Neural cell (in vitro differentiated cells): ENCODE data around the gene ZFPM1. TPM values are rescaled to one million over a fixed set of nuclear protein-coding genes. Genes with fewer than 3 reads are reported as not detected.

Experiments used
- H2AFZ ChIP-seq: fragments of 200-600, 300-800 bp; sonication (generic), shearing (Covaris generic); 2 replicates; pipeline ENCODE4 v1.6.0; 2014; ENCODE audit warnings: low read depth, mild to moderate bottlenecking, antibody characterized with exemption, low read length, moderate library complexity
- H3F3A ChIP-seq: fragments of 200-600 bp; shearing (Covaris generic); 2 replicates; pipeline ENCODE4 v1.6.1; 2016; ENCODE audit warnings: mild to moderate bottlenecking, moderate library complexity, mixed read lengths, antibody characterized with exemption, low read length; ENCODE audit not compliant: insufficient read depth, poor library complexity, severe bottlenecking
- H3K27ac ChIP-seq: fragments of 200-600, 300-800 bp; sonication (generic), shearing (Covaris generic); 2 replicates; pipeline ENCODE4 v1.5.1; 2014; ENCODE audit warnings: mild to moderate bottlenecking, low read length, moderate library complexity
- H3K27me3 ChIP-seq: fragments of 300-800, 200-600 bp; sonication (generic), shearing (Covaris generic); 2 replicates; pipeline ENCODE4 v1.6.0; 2014; ENCODE audit warnings: mild to moderate bottlenecking, low read depth, low read length, moderate library complexity; ENCODE audit not compliant: insufficient read depth
- H3K36me3 ChIP-seq: fragments of 300-800, 200-600 bp; sonication (generic), shearing (Covaris generic); 2 replicates; pipeline ENCODE4 v1.5.1; 2014; ENCODE audit warnings: mild to moderate bottlenecking, antibody characterized with exemption, low read length, moderate library complexity; ENCODE audit not compliant: insufficient read depth
- H3K4me2 ChIP-seq: fragments of 300-800, 200-600 bp; sonication (generic), shearing (Covaris generic); 2 replicates; pipeline ENCODE4 v1.6.0; 2014; ENCODE audit warnings: mild to moderate bottlenecking, low read length
- H3K4me3 ChIP-seq: fragments of 300-800, 200-600 bp; sonication (generic), shearing (Covaris generic); 2 replicates; pipeline ENCODE4 v1.5.1; 2014; ENCODE audit warnings: mild to moderate bottlenecking, low read length, moderate library complexity
- H3K79me2 ChIP-seq: fragments of 200-600 bp; shearing (Covaris generic); replicated peaks from 2 replicates; pipeline ENCODE4 v1.6.0; 2014; ENCODE audit warnings: mild to moderate bottlenecking, low read length, moderate library complexity; ENCODE audit not compliant: insufficient read depth
- H3K9ac ChIP-seq: fragments of 300-800, 200-600 bp; sonication (generic), shearing (Covaris generic); 2 replicates; pipeline ENCODE4 v1.6.1; 2016; ENCODE audit warnings: mild to moderate bottlenecking, low read length, mixed read lengths
- H3K9me2 ChIP-seq: fragments of 200-600 bp; shearing (Covaris generic); 2 replicates; pipeline ENCODE4 v1.6.1; 2016; ENCODE audit warnings: mild to moderate bottlenecking, low read length, mixed read lengths; ENCODE audit not compliant: insufficient read depth
- H3K9me3 ChIP-seq: fragments of 200-600, 300-800 bp; sonication (generic), shearing (Covaris generic); 2 replicates; pipeline ENCODE4 v1.6.1; 2016; ENCODE audit warnings: mild to moderate bottlenecking, mixed run types, low read length, moderate library complexity, mixed read lengths
- H4K20me1 ChIP-seq: fragments of 200-600 bp; shearing (Covaris generic); 2 replicates; pipeline ENCODE4 v1.6.1; 2016; ENCODE audit warnings: mild to moderate bottlenecking, mixed run types; ENCODE audit not compliant: insufficient read depth
- CTCF ChIP-seq: fragments of 450-650 bp; IDR thresholded peaks from 2 replicates; pipeline ENCODE4 v1.5.1; 2014; ENCODE audit warnings: antibody characterized with exemption, mild to moderate bottlenecking, moderate library complexity; ENCODE audit not compliant: poor library complexity, severe bottlenecking
- EP300 ChIP-seq: fragments of 450-650 bp; conservative IDR thresholded peaks from 2 replicates; pipeline ENCODE4 v1.6.1; 2014; ENCODE audit warnings: antibody characterized with exemption, mild to moderate bottlenecking, moderate library complexity; ENCODE audit not compliant: poor library complexity, severe bottlenecking
- EZH2 ChIP-seq: fragments of 200-600, 300-800 bp; shearing (Covaris generic), sonication (generic); IDR thresholded peaks from 2 replicates; pipeline ENCODE4 v1.6.1; 2014; ENCODE audit warnings: antibody characterized with exemption, low read length, borderline replicate concordance, mild to moderate bottlenecking; ENCODE audit not compliant: insufficient read depth, poor library complexity, severe bottlenecking
- MXI1 ChIP-seq: fragments of 450-650 bp; conservative IDR thresholded peaks from 2 replicates; pipeline ENCODE4 v1.6.1; 2014; ENCODE audit warnings: antibody characterized with exemption, mild to moderate bottlenecking; ENCODE audit not compliant: poor library complexity, severe bottlenecking
- POLR2AphosphoS5 ChIP-seq: IDR thresholded peaks from 2 replicates; pipeline ENCODE4 v1.6.1; 2012
- RAD21 ChIP-seq: fragments of 450-650 bp; conservative IDR thresholded peaks from 2 replicates; pipeline ENCODE4 v1.6.1; 2014; ENCODE audit warnings: antibody characterized with exemption, mild to moderate bottlenecking, moderate library complexity
- REST ChIP-seq: IDR thresholded peaks from 2 replicates; pipeline ENCODE4 v1.6.1; 2012; ENCODE audit warnings: borderline replicate concordance
- SMC3 ChIP-seq: fragments of 450-650 bp; conservative IDR thresholded peaks from 2 replicates; pipeline ENCODE4 v1.6.1; 2014; ENCODE audit warnings: antibody characterized with exemption, mild to moderate bottlenecking, moderate library complexity; ENCODE audit not compliant: poor library complexity
- TAF1 ChIP-seq: IDR thresholded peaks from 2 replicates; pipeline ENCODE4 v1.6.1; 2012; ENCODE audit warnings: low read depth
- polyA plus RNA-seq: library from polyadenylated mRNA; depleted of rRNA; stranded (reverse); fragments of >200 nt; gene quantifications from 2 replicates; pipeline ENCODE4 v1.2.3, GENCODE V29; 2014

Gene ZFPM1
- polyA plus RNA-seq, 1 donor from 2014 or later: 0.41 TPM

GRCh38 chr16:88452482-88453216 is 431 bp upstream of the ZFPM1 start:
- Histone ChIP-seq H3K27ac (no peak overlapping the region), H3K27me3 (peaks cover 22% of the 10 kb centered on the region), H3K9me3 (no peaks in the 10 kb centered on the region), H2AFZ (peak overlapping the region; percentile 30), H3K4me2 (no peak overlapping the region), H3K9me2 (no peaks in the 10 kb centered on the region), H4K20me1 (no peaks in the 10 kb centered on the region), H3F3A (no peaks in the 10 kb centered on the region), H3K36me3 (no peaks in the 10 kb centered on the region), H3K9ac (peak overlapping the region; percentile 48), H3K79me2 (no peaks in the 10 kb centered on the region), H3K4me3 (peak overlapping the region; percentile 66)
- TF ChIP-seq EZH2 (no peak), SMC3 (no peak), POLR2AphosphoS5 (peak; percentile 5), CTCF (no peak), MXI1 (peak; percentile 49)

GRCh38 chr16:88453611-88454522 is 787 bp downstream of the ZFPM1 start:
- Histone ChIP-seq H3F3A (no peaks in the 10 kb centered on the region), H3K9me3 (no peaks in the 10 kb centered on the region), H3K79me2 (no peaks in the 10 kb centered on the region), H3K9me2 (no peaks in the 10 kb centered on the region), H2AFZ (no peak overlapping the region), H3K4me2 (no peak overlapping the region), H3K4me3 (peak overlapping the region; percentile 67), H3K27me3 (peaks cover 22% of the 10 kb centered on the region), H3K27ac (no peak overlapping the region), H4K20me1 (no peaks in the 10 kb centered on the region), H3K36me3 (no peaks in the 10 kb centered on the region), H3K9ac (peak overlapping the region; percentile 48)
- TF ChIP-seq CTCF: no peak
- TF ChIP-seq RAD21: no peak
- TF ChIP-seq SMC3: no peak
- TF ChIP-seq EZH2: no peak
- no peak for TF ChIP-seq EP300
- no peak for TF ChIP-seq REST
- TF ChIP-seq MXI1: no peak
- TF ChIP-seq TAF1: no peak
- TF ChIP-seq POLR2AphosphoS5: no peak
